Transverse colon (tissue), 3 donors: ENCODE measurements around the gene CCDC24.

Experiments
- EP300 ChIP-seq: sonication (generic); formaldehyde crosslinking; IDR thresholded peaks from one replicate; pipeline ENCODE4 v1.6.1; 2017; ENCODE audit warnings: antibody characterized with exemption, low read depth
- POLR2AphosphoS5 ChIP-seq, 3 donors: sonication (generic); formaldehyde crosslinking; IDR thresholded peaks; one replicate each; pipeline ENCODE4 v1.6.1; 2016; ENCODE audit warnings: antibody characterized with exemption in 3 of 3

DNA sequence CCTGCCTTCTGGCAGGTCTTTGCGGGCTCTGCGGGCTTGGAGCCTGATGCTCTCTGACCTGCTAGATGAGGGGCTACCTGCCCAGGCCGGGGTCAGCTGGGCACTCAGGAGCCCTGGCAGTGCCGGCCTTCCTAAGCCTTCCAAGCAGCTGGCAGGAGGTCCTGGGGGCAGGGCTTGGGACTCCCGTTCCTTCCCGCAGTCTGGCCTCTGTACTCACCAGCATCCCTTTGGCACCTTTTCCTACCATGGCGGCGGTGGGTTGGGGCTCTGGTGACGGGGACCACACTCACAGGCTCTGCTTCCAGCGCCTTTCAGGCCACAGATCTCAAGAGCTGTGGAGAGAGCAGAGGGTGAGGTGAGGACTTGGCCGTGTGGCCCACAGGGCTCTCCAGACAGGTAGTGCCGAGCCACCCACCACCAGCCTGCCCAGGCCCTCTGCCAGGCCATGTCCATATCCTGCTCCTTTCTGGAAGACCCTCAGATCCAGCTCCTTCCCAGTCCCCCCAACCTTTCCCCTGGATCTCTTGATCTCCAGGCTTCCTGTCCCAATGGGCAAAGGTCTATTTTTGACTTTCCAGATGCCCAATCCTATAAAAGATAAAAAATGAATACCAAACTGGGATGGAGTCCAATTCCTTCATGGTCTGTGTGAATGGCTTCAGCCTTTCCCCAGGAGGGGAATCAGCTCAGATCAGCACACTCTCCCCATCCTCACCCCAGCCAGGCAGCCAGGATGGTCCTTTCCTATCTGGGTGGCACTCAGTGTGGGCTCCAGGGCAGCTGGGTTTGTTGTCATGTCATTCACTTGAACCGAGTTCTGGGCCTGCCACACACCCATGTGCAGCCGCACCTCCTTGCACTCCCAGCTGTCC lies 32.9 kb downstream of the CCDC24 start:
- no peak for TF ChIP-seq EP300
- no peak for TF ChIP-seq POLR2AphosphoS5 (IDR thresholded peaks at IDR 0.05)
